ENCODE measurements around the gene OGA.

DNA sequence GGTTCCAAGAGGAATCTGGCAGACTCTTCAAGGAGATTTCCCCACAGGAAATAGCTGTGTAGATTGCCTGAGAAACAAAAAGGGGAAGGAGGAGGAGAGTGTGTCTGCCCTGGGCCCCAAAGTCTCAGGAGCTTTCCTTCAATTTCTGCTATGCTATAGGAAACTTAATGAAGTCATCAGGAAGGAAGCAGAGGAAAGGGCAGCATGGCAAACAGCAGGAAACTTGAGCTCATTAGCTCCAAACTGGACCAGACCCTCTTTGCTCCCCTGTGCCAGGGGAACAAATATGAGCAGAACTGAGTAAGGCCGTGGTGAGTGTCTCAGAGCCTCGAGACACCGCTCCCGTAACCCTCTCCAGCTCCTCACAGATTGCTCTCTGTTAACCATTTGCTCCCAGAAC, 30.2 kb upstream of the OGA start:
- TF ChIP-seq ESRRG (CRISPR knock-in tag; IDR thresholded peaks at IDR 0.05) = no peak
- TF ChIP-seq ZFP3 (CRISPR knock-in tag; IDR thresholded peaks at IDR 0.05) = no peak
- TF ChIP-seq ZFP30 (CRISPR knock-in tag; IDR thresholded peaks at IDR 0.05) = no peak
- no peak for TF ChIP-seq ZC3H10 (CRISPR knock-in tag; IDR thresholded peaks at IDR 0.05)
- no peak for TF ChIP-seq ZNF565 (CRISPR knock-in tag; conservative IDR thresholded peaks at IDR 0.05; ENCODE audit: low read depth)
- no peak for TF ChIP-seq RARB (CRISPR knock-in tag; IDR thresholded peaks at IDR 0.05)
- TF ChIP-seq TCF4 (CRISPR knock-in tag; IDR thresholded peaks at IDR 0.05; ENCODE audit: borderline replicate concordance) = no peak
- TF ChIP-seq ARNTL (CRISPR knock-in tag; IDR thresholded peaks at IDR 0.05; ENCODE audit: borderline replicate concordance, low read depth) = no peak
- TF ChIP-seq, protein P1, sequence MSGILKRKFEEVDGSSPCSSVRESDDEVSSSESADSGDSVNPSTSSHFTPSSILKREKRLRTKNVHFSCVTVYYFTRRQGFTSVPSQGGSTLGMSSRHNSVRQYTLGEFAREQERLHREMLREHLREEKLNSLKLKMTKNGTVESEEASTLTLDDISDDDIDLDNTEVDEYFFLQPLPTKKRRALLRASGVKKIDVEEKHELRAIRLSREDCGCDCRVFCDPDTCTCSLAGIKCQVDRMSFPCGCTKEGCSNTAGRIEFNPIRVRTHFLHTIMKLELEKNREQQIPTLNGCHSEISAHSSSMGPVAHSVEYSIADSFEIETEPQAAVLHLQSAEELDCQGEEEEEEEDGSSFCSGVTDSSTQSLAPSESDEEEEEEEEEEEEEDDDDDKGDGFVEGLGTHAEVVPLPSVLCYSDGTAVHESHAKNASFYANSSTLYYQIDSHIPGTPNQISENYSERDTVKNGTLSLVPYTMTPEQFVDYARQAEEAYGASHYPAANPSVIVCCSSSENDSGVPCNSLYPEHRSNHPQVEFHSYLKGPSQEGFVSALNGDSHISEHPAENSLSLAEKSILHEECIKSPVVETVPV (CRISPR knock-in tag; IDR thresholded peaks at IDR 0.05) = no peak
